ENCODE measurements around the gene RFX1. TPM values are rescaled to one million over a fixed set of nuclear protein-coding genes. Genes with fewer than 3 reads are reported as not detected.
A peak's percentile ranks its signal among the peaks of the same experiment; 100 is the strongest.

RFX1 gene
- total and polyA plus RNA-seq, 2 of the 13 experiments (the other 11 are each of a cell fraction or from before 2014, with no cell fraction given) = 1.1 to 1.3 TPM

DNA sequence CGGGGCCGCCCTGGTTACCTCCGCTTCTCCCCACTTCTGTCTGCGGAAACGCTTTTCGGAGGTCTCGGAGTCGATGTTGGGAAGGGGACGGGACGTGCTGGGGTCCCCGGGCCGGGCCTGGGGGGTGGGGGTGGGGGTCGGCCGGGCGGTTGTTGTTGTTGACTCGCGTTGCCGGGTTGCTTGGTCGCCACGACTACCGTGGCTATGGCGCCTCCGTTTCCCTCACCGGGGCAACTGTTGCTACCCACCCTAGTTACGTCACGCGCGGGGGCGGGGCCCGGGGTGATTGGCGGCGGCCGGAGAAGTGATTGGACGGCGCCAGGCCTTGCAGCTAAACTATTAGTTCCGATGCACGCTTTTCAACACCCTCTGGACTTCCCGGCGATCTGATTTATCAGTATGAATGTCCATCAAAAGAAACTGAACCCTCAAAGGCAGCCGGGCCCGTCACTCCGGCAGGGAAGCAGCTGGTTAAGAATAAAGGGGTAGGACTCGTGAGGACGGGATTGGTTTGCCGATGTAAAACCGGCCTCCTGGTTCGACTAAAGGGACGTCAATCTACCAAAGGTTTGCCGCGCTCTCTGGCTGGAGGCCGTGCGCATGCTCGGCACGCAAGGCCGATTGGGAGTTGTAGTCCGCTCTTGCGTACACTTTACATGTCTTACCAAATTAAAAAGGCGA, at the start of gene RFX1 (continued):
- TF ChIP-seq NR2C2 (CRISPR knock-in tag; IDR thresholded peaks at IDR 0.05; ENCODE audit: borderline replicate concordance) (peak; percentile 67; the same call in 1 of the 2 replicates), ZNF230 (CRISPR knock-in tag; IDR thresholded peaks at IDR 0.05) (no peak), HNF4G (IDR thresholded peaks at IDR 0.05; ENCODE audit: borderline replicate concordance, low read depth, low read length) (peak; percentile 4; the same call in 1 of the 2 replicates), HNF4G (CRISPR knock-in tag; IDR thresholded peaks at IDR 0.05; ENCODE audit: borderline replicate concordance, low read depth) (no peak), SIN3A (IDR thresholded peaks at IDR 0.05; ENCODE audit: borderline replicate concordance, low read depth, low read length) (peak; percentile 85; the same call in 1 of the 2 replicates), ZNF652 (CRISPR knock-in tag; IDR thresholded peaks at IDR 0.05; ENCODE audit: borderline replicate concordance, low read depth) (peak; percentile 70; the same call in 1 of the 2 replicates)
- TF ChIP-seq, protein P1, sequence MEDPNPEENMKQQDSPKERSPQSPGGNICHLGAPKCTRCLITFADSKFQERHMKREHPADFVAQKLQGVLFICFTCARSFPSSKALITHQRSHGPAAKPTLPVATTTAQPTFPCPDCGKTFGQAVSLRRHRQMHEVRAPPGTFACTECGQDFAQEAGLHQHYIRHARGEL (CRISPR knock-in tag; IDR thresholded peaks at IDR 0.05) = no peak
- TF ChIP-seq, protein P2, sequence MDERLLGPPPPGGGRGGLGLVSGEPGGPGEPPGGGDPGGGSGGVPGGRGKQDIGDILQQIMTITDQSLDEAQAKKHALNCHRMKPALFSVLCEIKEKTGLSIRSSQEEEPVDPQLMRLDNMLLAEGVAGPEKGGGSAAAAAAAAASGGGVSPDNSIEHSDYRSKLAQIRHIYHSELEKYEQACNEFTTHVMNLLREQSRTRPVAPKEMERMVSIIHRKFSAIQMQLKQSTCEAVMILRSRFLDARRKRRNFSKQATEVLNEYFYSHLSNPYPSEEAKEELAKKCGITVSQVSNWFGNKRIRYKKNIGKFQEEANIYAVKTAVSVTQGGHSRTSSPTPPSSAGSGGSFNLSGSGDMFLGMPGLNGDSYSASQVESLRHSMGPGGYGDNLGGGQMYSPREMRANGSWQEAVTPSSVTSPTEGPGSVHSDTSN (CRISPR knock-in tag; IDR thresholded peaks at IDR 0.05) = peak; percentile 99
- TF ChIP-seq, protein P3, sequence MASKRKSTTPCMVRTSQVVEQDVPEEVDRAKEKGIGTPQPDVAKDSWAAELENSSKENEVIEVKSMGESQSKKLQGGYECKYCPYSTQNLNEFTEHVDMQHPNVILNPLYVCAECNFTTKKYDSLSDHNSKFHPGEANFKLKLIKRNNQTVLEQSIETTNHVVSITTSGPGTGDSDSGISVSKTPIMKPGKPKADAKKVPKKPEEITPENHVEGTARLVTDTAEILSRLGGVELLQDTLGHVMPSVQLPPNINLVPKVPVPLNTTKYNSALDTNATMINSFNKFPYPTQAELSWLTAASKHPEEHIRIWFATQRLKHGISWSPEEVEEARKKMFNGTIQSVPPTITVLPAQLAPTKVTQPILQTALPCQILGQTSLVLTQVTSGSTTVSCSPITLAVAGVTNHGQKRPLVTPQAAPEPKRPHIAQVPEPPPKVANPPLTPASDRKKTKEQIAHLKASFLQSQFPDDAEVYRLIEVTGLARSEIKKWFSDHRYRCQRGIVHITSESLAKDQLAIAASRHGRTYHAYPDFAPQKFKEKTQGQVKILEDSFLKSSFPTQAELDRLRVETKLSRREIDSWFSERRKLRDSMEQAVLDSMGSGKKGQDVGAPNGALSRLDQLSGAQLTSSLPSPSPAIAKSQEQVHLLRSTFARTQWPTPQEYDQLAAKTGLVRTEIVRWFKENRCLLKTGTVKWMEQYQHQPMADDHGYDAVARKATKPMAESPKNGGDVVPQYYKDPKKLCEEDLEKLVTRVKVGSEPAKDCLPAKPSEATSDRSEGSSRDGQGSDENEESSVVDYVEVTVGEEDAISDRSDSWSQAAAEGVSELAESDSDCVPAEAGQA (IDR thresholded peaks at IDR 0.05; ENCODE audit: low read depth) = peak; percentile 50; the same call in 1 of the 2 replicates
- TF ChIP-seq, protein P3 (CRISPR knock-in tag; IDR thresholded peaks at IDR 0.05; ENCODE audit: borderline replicate concordance) = no peak
